Measurements from ENCODE around the gene IL1R2.

DNA sequence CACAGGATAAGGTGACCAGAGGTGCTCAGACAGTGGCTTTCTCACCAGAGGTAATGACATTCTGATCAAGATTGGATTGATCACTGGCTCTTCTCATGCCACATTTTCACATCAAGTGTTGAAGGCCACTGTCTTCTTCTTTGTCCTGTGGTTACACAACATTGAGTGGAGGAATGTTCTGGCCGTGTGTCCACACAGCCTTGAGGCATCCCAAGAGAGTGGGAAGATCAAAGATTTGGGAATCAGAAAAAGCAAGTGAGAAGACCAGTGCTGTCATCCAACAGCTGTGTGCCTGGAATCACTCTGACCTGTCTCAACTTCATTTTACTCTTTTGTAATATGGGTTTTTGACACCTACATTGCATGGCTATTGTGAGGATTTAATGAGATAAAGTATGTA is 67.4 kb downstream of the IL1R2 start:
- TF ChIP-seq JUN (IDR thresholded peaks at IDR 0.05) (no peak), EP300 (IDR thresholded peaks at IDR 0.05) (no peak), SMC3 (IDR thresholded peaks at IDR 0.05) (no peak), REST (IDR thresholded peaks at IDR 0.05) (no peak), POLR2AphosphoS2 (conservative IDR thresholded peaks at IDR 0.05; ENCODE audit: low read length) (no peak), CTCF (IDR thresholded peaks at IDR 0.05) (no peak), CBX2 (IDR thresholded peaks at IDR 0.05; ENCODE audit: borderline replicate concordance, low read depth) (no peak), CHD2 (IDR thresholded peaks at IDR 0.05; ENCODE audit: low read length, partially characterized antibody) (no peak), POLR2A (IDR thresholded peaks at IDR 0.05; ENCODE audit: low read length) (no peak)
